NCI-H2227 (cell line): ENCODE measurements around the gene RIMBP3B.
"Not testable (repeated sequence)": the region's sequence is repeated elsewhere in the genome, so short reads cannot be mapped to it uniquely, and the experiment has no call there.

Source experiments
- DNase-seq: peaks from one replicate; lab custom pipeline; 2025; ENCODE audit not compliant: unreplicated experiment; lab: John Stamatoyannopoulos, UW

Gene RIMBP3B, protein sequence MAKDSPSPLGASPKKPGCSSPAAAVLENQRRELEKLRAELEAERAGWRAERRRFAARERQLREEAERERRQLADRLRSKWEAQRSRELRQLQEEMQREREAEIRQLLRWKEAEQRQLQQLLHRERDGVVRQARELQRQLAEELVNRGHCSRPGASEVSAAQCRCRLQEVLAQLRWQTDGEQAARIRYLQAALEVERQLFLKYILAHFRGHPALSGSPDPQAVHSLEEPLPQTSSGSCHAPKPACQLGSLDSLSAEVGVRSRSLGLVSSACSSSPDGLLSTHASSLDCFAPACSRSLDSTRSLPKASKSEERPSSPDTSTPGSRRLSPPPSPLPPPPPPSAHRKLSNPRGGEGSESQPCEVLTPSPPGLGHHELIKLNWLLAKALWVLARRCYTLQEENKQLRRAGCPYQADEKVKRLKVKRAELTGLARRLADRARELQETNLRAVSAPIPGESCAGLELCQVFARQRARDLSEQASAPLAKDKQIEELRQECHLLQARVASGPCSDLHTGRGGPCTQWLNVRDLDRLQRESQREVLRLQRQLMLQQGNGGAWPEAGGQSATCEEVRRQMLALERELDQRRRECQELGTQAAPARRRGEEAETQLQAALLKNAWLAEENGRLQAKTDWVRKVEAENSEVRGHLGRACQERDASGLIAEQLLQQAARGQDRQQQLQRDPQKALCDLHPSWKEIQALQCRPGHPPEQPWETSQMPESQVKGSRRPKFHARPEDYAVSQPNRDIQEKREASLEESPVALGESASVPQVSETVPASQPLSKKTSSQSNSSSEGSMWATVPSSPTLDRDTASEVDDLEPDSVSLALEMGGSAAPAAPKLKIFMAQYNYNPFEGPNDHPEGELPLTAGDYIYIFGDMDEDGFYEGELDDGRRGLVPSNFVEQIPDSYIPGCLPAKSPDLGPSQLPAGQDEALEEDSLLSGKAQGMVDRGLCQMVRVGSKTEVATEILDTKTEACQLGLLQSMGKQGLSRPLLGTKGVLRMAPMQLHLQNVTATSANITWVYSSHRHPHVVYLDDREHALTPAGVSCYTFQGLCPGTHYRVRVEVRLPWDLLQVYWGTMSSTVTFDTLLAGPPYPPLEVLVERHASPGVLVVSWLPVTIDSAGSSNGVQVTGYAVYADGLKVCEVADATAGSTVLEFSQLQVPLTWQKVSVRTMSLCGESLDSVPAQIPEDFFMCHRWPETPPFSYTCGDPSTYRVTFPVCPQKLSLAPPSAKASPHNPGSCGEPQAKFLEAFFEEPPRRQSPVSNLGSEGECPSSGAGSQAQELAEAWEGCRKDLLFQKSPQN (N-terminal part only)

DNA sequence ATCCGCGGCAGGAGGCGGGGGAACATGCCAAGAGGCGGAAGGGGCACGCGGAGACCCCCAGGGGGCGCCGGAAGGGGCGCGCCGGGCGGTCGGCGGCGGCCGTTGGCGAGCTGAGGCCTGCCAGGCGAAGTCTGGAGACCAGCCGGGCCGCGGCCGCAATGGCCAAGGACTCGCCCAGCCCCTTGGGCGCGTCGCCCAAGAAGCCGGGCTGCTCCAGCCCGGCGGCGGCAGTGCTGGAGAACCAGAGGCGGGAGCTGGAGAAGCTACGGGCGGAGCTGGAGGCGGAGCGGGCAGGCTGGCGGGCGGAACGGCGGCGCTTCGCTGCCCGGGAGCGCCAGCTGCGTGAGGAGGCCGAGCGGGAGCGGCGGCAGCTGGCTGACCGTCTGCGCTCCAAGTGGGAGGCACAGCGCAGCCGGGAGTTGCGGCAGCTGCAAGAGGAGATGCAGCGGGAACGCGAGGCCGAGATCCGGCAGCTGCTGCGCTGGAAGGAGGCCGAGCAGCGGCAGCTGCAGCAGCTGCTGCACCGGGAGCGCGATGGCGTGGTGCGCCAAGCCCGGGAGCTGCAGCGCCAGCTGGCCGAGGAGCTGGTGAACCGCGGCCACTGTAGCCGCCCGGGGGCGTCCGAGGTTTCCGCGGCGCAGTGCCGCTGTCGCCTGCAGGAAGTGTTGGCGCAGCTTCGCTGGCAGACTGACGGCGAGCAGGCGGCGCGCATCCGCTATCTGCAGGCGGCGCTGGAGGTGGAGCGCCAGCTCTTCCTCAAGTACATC, at the start of gene RIMBP3B:
Gene RIMBP3B, plus strand, starts transcription at position 51 of the 767 bp plus-strand sequence. Its CDS starts 108 bp downstream, at position 159.
- not testable (repeated sequence) for DNase-seq

DNA sequence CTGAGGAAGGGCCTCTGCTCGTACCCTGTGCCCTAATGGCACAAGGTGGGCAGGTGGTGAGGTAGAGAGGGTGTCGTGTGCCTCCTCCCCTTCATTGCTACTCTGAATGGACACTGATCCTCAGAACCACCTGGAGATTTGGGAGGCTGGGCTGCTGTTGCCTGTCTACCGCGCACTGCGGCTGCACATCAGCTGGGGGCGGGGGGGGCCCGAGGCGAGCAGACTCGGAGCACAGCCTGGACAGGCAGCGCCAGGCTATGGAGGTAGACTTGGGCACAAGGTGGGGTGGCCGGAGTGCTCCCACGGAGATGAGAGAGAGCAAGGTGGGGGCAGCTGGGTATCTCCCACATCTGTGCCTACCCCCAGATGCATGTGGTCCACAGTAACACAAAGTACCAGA, 26.0 kb upstream of the RIMBP3B start:
- DNase-seq = not testable (repeated sequence)

- not testable (repeated sequence) for DNase-seq
Observed at GRCh38 chr22:21360525-21360924, 23.0 kb upstream of the RIMBP3B start.

GRCh38 chr22:21362473-21362872, 21.1 kb upstream of the RIMBP3B start:
- not testable (repeated sequence) for DNase-seq

DNA sequence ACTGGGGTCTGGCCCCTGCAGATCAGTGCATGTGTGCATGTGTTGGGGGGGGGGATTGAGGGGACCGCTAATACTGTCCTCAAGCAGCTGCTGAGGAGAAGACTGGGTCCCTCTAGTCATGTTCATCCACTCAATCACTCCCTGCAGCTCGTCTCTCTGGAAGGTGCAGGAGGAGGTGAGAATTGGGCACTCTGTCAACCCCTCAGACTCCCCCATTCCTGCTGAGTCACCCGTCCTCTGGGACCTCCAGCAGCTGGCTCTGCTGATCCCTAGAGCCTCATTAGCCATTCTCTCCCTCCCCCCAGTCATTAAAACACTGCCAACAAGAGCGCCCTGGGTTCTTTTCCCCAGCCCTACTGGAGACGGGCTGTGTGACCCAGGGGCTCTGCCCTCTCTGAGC, 20.5 kb upstream of the RIMBP3B start:
- not testable (repeated sequence) for DNase-seq

GRCh38 chr22:21363803-21364202, 19.7 kb upstream of the RIMBP3B start:
- not testable (repeated sequence) for DNase-seq

GRCh38 chr22:21364362-21364761, 19.2 kb upstream of the RIMBP3B start:
- DNase-seq = not testable (repeated sequence)

DNA sequence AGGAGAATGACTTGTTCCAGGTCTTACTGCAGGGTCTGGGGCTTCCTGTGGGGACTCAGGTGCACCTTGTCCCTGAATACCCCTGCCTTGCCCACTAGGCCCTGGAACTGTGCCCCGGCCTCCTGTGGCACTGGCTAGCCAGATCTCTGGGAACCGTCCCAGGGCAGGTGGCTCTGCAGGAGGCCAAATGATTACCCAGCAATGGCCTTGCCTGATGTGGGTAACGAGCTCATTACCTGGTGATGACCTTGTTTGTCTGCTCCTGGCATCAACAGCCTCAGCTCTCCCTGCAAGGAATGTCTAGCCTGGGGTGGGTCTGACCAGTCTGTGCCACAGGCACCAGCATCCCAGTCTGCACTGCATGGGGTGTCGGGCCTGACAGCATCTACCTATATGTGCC, 18.2 kb upstream of the RIMBP3B start:
- not testable (repeated sequence) for DNase-seq

- DNase-seq = not testable (repeated sequence)
Observed at GRCh38 chr22:21368603-21369310, 14.8 kb upstream of the RIMBP3B start.

DNA sequence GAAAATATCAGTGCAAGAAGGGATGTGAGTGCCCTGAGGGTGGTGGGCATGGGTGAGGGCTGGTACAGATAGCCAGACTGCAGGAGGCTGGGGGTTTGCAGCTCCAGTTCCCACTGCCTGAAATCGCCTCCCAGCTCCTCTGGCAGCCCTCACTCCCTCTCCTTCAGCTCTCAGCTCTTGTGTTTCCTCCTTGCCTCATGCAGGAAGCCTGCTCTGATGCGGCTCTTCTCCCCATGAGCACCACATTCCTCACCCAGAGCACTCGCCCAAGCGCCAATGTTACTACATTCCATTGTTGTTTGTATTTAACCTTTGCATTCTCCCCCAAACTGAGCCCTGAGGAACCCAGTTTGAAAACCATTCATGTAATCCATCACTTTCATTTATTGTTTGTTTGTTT, 7.7 kb upstream of the RIMBP3B start:
- DNase-seq = not testable (repeated sequence)

GRCh38 chr22:21384468-21385357, 1.2 kb downstream of the RIMBP3B start:
- not testable (repeated sequence) for DNase-seq

DNA sequence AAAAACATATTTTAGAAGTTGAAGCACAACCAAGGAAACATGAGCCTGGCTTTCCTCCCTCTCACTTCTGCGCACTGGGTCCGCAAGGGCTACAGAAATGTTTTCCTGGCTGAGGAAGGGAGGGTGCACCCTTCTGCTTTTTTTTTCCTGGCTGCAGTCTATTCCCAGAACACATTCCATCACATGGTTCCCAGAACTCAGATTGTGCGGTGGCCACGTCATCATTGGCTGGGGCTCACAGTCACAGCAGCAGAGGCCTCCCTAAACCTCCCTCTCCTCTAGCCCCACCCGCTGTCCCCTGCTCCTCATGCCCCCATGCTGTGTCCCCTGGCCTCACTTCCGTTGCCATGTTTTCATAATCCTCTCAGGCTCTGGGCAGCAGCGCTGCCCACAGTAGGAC, 5.9 kb downstream of the RIMBP3B start:
- DNase-seq = not testable (repeated sequence)

GRCh38 chr22:21390013-21390412, 6.5 kb downstream of the RIMBP3B start:
- DNase-seq = not testable (repeated sequence)

DNA sequence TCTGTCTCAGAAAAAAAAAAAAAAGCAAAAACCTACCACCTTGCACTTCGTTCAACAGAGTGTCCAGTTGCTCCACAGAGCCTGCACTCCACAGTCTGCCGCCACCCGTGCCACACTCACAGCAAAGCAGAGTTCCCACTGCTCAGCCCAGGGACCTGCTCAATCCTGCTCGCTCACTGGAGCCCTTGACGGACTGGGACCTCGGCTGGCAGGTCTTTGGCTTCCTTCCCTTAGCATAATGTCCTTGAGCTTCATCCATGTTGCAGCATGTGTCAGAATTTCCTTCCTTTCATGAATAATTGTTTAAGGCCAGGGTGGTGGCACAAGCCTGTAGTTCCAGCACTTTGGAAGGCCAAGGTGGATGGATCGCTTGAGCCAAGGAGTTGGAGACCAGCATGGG, 11.1 kb downstream of the RIMBP3B start:
- DNase-seq = not testable (repeated sequence)

DNA sequence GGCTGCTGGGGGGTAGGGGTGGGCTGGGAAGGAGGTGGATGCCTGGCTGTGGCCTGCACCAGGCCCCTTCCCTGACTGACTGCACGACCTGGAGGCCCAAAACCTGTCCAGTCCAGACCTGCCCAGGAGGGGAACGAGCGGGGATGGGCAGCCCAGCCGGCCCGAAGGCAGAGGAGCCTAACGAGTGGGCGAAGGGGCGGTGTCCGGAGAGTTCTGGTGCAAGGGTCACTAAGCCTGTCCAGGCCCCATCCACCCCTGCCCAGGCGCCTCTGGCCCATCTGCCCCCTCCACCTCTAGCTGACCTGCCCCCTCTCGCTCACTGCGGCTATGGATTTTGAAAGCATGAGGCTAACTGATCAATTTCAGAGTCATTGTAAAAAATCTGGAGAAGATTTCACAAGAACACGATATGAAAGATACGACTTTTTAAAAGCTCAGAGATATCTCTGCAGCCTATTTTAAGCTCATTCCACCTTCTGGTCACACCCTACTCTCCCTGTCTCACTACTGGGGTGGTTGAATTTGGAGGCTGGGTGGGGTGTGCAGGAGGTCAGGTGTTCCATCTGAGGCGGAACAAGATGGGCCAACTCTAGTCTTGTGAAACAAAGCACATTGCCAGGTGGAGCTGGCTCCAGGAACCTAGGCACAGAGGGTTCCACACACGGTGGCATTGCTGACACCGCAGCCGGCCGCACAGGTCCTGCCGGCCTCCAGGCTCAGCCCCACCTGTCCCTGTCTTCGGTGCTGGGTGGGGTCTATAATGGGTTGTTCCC, 17.8 kb downstream of the RIMBP3B start:
- not testable (repeated sequence) for DNase-seq

GRCh38 chr22:21402763-21403314, 19.3 kb downstream of the RIMBP3B start:
- not testable (repeated sequence) for DNase-seq

DNA sequence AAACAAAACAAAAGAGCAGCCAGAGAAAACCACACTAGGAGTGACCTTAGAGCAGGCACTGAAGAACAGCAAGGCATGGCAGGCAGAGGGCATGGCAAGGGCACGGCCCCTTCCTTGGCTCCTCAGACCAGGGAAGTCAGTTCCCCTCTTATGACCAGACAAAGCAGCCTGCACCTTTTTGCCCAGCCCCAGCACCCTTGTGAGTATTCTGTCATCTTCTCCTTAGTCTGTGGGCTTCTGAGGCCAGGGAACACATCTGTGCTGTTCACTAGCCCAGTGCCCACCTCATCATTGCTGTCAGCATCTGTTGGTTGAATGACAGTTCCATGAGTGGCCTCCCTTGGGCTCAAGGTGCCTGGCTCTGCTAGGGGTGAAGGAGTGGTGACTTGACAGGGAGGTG, 23.6 kb downstream of the RIMBP3B start:
- not testable (repeated sequence) for DNase-seq
